Upper lobe of right lung (tissue), 1 donor: ENCODE results near the gene ADPRHL1. TPM values are rescaled to one million over a fixed set of nuclear protein-coding genes. Genes with fewer than 3 reads are reported as not detected.

Source experiments
- ATAC-seq: fragments of 200-7000 bp; cut with Tn5 transposase; one replicate; pipeline ENCODE4 v1.9.1; 2020; ENCODE audit warnings: mild to moderate bottlenecking, moderate library complexity
- DNase-seq: peaks from one replicate; pipeline ENCODE4 v3.0.0-alpha.2; 2020
- H3K27ac ChIP-seq: fragments of 200-600 bp; one replicate; pipeline ENCODE4 v1.8.0; 2022
- H3K27me3 ChIP-seq: fragments of 200-600 bp; one replicate; pipeline ENCODE4 v1.8.0; 2022; ENCODE audit warnings: mild to moderate bottlenecking
- H3K36me3 ChIP-seq: fragments of 200-600 bp; one replicate; pipeline ENCODE4 v1.8.0; 2022
- H3K4me1 ChIP-seq: fragments of 200-600 bp; one replicate; pipeline ENCODE4 v1.8.0; 2022
- H3K4me3 ChIP-seq: fragments of 200-600 bp; one replicate; pipeline ENCODE4 v1.8.0; 2022; ENCODE audit warnings: mild to moderate bottlenecking
- H3K9me3 ChIP-seq: fragments of 200-600 bp; one replicate; pipeline ENCODE4 v1.8.0; 2022
- intact Hi-C: fragments of 100-400 bp; cut with DNase I; formaldehyde crosslinking; loops from one replicate; pipeline ENCODE4 v1.11.0; 2022
- total RNA-seq: library from RNA; stranded (reverse); fragmentation: NEBNext Ultra II Directional; extraction: Animal tissue kit (Norgen Biotek cat#: 25700); gene quantifications from one replicate; pipeline ENCODE4 v1.2.1, GENCODE V29; 2021
- TF ChIP-seq, protein P1 (sequence below): fragments of 200-600 bp; IDR thresholded peaks from one replicate; pipeline ENCODE4 v1.8.0; 2022; ENCODE audit warnings: antibody characterized with exemption
- donor health status: DM: no; HTN: yes; CAD: no; lungs with severe emphysema.

Gene ADPRHL1
- total RNA-seq, 1 donor from 2014 or later: 1.9 TPM

DNA sequence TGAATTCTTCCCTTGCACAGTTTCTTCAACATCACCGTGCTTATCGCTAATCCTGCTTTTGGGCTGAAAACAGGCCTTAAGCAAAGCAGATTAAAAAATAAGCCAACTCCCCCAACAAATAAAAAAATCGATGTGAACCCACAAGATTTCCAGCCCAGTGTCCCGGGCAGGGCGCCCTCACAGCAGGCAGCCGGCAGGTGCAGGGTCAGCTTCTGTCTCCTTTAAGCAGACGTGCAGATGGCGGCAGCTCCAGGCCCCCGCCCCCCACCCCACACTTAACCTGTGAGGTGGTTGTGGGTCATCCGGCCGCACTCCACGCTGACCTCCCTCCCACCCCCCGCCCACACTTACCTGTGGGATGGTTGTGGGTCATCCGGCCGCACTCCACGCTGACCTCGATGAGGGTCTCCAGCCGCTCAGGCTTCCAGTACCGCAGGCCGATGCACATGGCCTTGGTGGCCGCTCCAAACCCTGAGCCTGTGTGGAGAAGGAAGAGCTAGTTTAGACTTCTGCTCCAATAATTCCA is 19.8 kb downstream of the ADPRHL1 start:
- TF ChIP-seq, protein P1, sequence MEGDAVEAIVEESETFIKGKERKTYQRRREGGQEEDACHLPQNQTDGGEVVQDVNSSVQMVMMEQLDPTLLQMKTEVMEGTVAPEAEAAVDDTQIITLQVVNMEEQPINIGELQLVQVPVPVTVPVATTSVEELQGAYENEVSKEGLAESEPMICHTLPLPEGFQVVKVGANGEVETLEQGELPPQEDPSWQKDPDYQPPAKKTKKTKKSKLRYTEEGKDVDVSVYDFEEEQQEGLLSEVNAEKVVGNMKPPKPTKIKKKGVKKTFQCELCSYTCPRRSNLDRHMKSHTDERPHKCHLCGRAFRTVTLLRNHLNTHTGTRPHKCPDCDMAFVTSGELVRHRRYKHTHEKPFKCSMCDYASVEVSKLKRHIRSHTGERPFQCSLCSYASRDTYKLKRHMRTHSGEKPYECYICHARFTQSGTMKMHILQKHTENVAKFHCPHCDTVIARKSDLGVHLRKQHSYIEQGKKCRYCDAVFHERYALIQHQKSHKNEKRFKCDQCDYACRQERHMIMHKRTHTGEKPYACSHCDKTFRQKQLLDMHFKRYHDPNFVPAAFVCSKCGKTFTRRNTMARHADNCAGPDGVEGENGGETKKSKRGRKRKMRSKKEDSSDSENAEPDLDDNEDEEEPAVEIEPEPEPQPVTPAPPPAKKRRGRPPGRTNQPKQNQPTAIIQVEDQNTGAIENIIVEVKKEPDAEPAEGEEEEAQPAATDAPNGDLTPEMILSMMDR: no peak
- Histone ChIP-seq H3K4me3 (no peak overlapping the region), H3K27me3 (no peaks in the 10 kb centered on the region), H3K4me1 (no peaks in the 10 kb centered on the region), H3K9me3 (no peaks in the 10 kb centered on the region), H3K27ac (no peak overlapping the region), H3K36me3 (no peaks in the 10 kb centered on the region)
- ATAC-seq: no peak
- no peak for DNase-seq
- intact Hi-C loops: no loop called here

DNA sequence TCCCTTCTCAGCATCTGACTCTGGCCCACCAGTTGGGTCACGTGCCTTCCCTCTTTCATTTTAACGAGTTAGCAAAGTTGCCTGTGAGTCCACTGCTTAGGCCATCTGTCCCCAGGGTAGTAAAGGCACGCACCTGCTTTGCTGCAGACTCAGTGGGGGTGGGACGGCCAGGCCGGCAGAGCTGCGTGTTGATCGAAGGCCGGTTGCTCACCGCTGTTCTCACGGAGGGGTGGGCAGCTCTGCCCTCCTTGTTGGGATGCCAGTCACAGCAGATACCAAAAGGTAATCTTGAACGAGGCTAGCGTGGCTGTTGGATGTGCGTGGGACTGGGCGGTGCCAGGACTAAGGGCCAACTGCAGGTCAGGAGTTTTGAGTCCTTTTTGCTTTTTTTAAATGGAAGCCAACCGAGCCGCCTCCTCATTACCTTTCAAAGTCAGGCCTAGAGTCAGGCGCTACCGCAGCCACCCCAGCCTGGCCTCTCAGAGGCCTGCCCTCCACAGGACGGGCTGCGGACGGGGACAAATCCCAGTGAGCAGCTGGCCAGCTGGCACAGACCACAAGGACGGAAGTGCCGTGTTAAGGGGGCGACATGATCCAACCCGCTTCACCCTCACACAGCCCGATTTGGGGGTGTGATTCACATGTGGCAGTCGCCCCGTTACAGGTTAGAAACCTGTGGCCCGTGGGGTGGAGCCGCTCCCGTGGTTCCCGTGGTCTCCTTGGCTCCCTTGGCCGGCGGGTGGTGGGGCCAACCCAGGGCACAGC is 20.6 kb downstream of the ADPRHL1 start:
- H3K27me3 ChIP-seq: no peaks in the 10 kb centered on the region
- H3K36me3 ChIP-seq: no peaks in the 10 kb centered on the region
- TF ChIP-seq, protein P1: no peak
- intact Hi-C loops: no loop called here
- ATAC-seq (no peak), DNase-seq (no peak)
- no peak overlapping the region for H3K27ac ChIP-seq
- H3K4me3 ChIP-seq: no peak overlapping the region
- no peaks in the 10 kb centered on the region for H3K4me1 ChIP-seq
- no peaks in the 10 kb centered on the region for H3K9me3 ChIP-seq

DNA sequence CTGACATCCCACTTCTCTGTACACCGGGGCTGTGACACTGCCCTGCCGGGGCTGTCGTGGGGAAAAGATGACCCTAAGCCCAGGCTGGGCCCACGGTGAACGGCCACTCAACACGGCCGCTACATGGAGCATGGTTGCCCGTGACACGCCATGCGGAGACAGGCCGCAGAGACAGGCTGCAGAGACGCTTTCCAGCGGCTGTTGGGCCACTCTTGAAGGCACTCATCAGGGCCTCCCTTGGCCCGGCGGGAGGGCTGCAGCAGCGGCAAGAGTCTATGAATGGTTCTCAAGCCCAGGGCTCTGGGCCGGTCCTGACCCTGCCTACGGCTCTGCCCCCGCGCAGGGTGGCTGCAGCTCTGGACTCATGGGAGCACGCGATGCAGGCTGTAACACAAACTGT is 22.1 kb downstream of the ADPRHL1 start:
- intact Hi-C loops: no loop called here
- Histone ChIP-seq H3K4me1 (no peaks in the 10 kb centered on the region), H3K4me3 (no peak overlapping the region), H3K9me3 (no peaks in the 10 kb centered on the region), H3K27ac (no peak overlapping the region), H3K27me3 (no peaks in the 10 kb centered on the region), H3K36me3 (no peaks in the 10 kb centered on the region)
- TF ChIP-seq, protein P1: no peak
- no peak for DNase-seq
- ATAC-seq: peak; percentile 8

DNA sequence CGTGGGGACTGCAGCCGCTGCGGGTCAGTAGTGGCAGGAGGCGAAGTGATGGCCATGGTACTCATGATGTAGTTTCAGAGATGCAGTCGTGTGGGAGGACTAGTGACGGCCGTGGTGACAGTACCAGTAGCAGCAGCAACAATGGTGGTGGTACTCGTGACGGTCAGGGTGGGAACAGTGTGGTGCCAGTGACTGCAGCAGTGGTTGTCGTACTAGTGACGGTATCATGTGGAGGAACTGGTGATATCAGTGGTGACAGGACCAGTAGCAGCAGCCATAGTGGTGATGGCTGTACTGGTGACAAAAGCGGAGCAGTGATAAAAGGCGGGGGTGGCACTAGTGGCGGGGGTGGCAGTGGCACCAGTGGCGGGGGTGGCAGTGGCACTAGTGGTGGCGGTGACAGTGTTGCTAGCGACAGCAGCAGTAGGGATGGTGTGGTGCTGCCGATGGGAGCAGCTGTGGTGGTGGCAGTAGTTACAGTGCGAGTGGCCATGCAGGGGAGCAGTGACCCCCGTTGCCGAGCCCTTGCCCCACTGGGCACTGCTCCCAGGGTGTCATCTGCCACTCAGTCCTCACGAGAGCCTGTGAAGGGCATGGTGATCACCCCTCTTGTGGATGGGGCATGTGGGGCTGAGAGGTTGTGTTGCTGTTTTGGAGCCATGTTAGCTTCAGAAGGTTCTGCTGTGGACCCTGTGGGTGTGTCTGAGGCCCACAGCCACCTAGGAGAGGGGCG is 22.7 kb downstream of the ADPRHL1 start:
- TF ChIP-seq, protein P1: no peak
- Histone ChIP-seq H3K36me3 (no peaks in the 10 kb centered on the region), H3K27ac (no peak overlapping the region), H3K4me3 (no peak overlapping the region), H3K4me1 (no peaks in the 10 kb centered on the region), H3K27me3 (no peaks in the 10 kb centered on the region), H3K9me3 (no peaks in the 10 kb centered on the region)
- ATAC-seq: peak; percentile 5
- no peak for DNase-seq
- intact Hi-C loops: no loop called here

DNA sequence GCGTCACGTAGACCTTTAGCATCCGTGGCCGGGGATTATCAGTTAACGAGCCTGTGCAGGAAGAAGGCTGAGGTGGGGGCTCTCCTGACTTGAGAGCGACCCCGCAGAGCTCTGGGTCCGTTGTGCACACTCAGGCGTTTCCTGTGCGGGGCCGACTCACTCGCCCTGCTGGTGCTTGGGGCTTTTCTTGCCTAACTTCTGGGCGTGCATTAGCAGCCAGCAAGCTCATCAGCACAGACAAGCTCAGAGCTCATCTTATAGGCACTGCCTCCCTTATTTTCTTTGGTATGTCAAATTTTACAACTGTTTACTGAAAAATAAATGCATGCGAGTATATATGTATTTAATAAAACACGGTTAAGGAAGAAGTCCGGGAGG is 23.7 kb downstream of the ADPRHL1 start:
- Histone ChIP-seq H3K9me3 (no peaks in the 10 kb centered on the region), H3K4me3 (no peak overlapping the region), H3K36me3 (no peaks in the 10 kb centered on the region), H3K27me3 (no peaks in the 10 kb centered on the region), H3K4me1 (no peaks in the 10 kb centered on the region), H3K27ac (no peak overlapping the region)
- intact Hi-C loops: no loop called here
- ATAC-seq (no peak), DNase-seq (no peak)
- TF ChIP-seq, protein P1: no peak
